DMS53 treated with DMSO at 0.1 percent for 48 hours (cell line): Measurements from ENCODE around the gene NEMP2.
"Not testable (repeated sequence)": the region's sequence is repeated elsewhere in the genome, so short reads cannot be mapped to it uniquely, and the experiment has no call there.

ENCODE experiments used
- DNase-seq: peaks from one replicate; lab custom pipeline; 2025; ENCODE audit not compliant: unreplicated experiment; lab: John Stamatoyannopoulos, UW

The NEMP2 gene

DNA sequence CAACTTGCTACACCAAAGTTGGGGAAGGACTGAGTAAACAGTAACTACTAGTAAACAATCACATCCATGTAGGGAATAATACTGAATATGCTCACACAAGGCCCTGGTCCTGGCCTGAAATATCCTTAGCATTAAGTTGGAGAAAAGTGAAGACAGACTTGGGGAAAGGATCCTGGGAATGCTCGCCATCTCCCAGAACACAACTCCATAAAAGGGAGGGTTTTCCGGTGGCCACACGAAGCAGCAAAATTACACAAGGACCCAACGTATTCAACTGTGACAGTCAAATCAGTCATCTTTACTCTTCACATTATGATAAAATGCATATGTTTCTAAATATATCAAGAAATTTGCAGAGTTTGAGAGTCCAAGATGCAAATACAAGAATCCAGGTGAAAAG lies 7.3 kb downstream of the NEMP2 start:
- DNase-seq: no peak

DNA sequence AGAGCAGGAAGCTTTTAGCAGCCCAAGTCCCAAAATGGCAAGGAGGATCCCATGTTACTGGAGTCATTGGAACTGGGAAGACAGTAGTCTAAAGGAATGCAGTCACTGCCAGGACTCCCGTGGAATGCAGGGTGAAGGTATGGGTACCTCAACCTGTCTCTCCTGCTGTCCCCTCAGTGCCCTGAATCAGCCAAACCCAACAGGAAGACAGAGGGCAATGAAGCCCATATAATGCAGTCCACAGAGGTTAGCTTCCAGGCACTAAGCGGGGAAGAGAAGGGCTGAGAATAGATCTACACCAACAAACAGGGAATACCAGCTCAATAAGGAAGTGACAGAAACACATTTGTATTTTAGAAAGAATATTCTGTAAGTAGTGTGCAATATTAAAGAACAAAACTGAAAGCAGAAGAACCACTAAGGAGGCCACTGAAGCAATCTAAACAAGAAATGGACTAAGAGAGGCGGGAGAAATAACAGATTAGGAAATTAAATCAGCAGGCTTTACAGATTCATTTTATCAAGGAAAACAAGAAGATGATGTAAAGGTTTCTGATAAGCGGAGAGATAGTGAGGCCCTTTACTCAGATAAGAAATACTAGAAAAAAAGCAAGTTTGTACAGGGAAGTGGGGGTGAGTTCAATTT lies 8.3 kb downstream of the NEMP2 start:
- DNase-seq: no peak

- DNase-seq: no peak
Observed at GRCh38 chr2:190524928-190525327, 9.6 kb downstream of the NEMP2 start.

DNA sequence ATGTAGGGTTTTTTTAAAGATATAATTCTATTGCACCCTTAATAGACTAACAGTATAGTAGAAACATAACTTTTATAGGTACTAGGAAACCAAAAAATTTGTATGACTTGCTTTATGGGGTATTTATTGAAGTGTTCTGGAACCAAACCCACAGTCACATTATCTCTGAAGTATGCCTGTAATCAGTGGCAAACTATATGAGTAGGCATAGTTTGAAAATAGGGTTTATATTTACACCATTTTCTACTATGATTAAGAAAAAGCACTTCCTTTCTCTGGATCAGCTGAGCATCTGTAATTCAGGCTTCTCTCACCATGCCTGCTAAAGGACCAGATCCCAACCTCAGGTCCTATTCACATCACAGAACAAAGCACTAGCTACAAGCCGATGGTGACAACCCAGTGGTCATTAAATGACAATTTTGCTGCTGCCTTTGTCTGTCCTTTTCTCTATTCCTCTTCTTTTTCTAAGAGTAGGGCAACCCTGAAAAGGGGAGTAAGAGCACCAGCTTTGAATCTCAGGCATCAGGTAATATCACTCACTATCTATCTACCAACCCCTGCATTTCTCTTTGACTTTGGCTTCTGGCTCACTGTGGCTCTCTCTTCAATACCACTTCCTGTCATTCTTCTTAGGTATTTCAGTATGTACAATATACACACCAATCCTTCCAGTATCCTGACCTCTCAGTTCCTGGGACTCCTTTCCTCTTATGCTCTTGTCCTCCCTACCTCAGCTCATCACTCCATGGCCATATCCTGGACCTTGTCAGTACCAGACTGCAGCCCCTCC lies 14.4 kb downstream of the NEMP2 start:
- no peak for DNase-seq

GRCh38 chr2:190517468-190517867 lies 17.1 kb downstream of the NEMP2 start:
- DNase-seq: no peak

DNA sequence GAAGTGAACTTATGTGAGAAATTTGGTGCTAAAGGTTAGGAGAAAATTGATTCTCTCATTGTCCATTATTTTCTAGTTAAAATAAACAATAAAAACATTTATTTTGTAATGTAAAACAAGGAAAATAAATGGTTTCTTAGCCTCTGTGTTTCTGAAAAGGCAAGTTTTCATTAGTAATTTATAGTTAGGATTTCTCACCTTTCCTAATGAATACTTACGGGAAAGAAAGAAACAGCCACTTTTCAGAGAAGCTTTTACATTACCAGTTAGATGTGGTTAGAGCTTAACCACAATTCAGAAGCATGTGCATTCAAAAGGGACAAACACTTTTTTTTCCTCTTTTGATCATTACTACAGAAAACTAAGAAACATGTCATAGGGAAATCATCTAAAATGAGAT lies 18.8 kb downstream of the NEMP2 start:
- DNase-seq: no peak

GRCh38 chr2:190514676-190515075 lies 19.8 kb downstream of the NEMP2 start:
- no peak for DNase-seq

DNA sequence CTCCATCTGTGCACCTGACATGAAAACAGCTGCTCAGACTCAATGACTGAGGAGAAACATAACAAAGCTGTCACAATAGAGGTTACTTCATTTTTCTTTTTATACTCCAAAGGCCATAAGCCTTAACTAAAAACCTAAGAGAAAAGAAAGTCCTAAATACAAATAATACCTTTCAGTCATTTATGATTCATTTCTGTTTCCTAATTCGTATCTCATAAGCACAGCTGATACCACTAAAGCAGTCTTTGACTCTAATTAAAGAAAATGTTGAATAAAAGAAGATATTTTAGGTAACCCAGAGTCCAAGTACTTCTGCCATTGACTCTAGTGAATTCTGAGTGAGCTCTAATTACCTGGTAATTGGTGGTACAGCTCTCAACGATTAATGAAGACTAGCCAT lies 20.6 kb downstream of the NEMP2 start:
- no peak for DNase-seq

DNA sequence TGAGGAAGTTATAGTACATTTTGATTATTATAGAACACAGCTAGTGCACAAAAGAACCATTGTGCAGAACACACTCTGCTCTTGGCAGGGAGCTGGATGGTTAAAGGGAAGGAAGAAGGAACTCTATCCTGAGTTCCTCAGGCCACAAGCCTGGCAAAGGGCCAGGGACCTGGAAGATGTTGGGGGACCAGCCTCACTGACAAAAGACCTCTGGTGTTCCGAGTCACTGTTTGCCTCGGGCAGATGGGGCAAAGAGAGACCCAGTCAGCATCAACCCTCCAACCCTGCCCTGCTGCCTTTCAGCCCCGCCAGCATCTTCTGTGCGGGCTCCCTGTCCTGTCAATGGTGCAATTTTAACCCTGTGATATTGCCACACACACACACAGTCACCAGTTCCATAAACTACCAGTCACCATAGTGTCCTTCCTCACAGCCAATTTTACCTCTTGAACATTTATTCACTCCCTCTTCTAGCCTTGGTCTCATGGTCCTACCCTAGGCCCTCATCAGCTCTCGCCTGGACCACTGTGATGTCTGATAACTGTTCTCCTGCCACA lies 21.9 kb downstream of the NEMP2 start:
- DNase-seq: no peak

DNA sequence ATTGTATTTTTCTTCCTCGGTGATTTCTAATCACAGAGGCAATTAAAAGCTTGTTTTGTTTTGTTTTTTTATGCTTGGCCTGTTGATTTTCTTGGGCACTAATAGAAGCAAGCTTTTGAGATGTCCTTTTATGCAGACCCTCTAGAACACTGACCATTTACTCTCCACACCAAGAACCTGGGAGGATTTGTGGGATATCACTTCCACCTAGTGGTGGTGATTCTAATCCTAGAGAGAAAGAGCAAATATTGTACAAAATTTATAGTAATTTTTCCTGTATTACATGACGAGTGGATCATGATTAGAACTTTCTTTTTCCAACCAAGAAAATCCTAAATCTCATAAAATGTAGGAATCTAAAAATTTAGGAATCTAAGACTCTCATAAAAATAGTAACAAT lies 23.4 kb downstream of the NEMP2 start:
- peak; percentile 23 for DNase-seq

- not testable (repeated sequence) for DNase-seq
Observed at GRCh38 chr2:190509895-190510294, 24.6 kb downstream of the NEMP2 start.

DNA sequence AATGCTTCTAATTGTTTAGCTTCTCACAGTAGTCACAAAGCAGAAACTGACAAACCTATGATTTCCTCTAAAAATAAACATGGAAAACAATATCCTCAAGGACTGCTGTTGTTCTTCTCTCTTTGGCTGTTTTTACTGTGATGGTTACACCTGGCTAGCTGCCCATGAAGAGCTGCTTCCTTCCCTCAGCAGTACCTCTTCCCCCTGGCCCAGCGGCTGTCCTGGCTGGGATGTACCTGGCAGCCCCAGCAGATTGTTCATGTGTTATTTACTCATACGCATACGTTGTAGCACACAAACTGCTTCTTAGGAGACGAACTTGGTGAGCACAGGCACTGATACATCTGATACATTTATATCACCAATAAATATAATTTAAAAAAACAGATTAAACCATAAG lies 27.4 kb downstream of the NEMP2 start:
- no peak for DNase-seq

- DNase-seq: no peak
Observed at GRCh38 chr2:190506666-190507065, 27.9 kb downstream of the NEMP2 start.

DNA sequence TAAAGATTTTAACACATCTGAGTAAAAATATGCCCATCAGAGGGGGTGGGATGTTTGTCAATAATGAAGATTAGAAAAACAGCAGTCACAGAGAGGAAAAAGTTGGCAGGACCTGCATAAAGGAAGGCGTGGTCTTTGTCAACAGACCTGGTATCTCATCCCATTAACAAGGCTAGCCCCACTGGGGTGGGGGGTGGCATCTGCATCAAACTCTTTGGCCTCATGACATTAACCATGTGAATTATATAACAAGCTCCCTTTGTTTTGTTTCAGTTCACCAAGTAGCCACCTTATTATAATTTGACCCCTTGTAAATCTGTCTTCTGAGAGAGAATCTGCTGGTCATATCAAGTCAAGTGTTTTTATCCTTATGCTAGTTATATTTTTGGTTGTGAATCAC lies 28.8 kb downstream of the NEMP2 start:
- no peak for DNase-seq

GRCh38 chr2:190504912-190505311 lies 29.6 kb downstream of the NEMP2 start:
- DNase-seq: no peak

- no peak for DNase-seq
Observed at GRCh38 chr2:190503088-190503487, 31.4 kb downstream of the NEMP2 start.

DNA sequence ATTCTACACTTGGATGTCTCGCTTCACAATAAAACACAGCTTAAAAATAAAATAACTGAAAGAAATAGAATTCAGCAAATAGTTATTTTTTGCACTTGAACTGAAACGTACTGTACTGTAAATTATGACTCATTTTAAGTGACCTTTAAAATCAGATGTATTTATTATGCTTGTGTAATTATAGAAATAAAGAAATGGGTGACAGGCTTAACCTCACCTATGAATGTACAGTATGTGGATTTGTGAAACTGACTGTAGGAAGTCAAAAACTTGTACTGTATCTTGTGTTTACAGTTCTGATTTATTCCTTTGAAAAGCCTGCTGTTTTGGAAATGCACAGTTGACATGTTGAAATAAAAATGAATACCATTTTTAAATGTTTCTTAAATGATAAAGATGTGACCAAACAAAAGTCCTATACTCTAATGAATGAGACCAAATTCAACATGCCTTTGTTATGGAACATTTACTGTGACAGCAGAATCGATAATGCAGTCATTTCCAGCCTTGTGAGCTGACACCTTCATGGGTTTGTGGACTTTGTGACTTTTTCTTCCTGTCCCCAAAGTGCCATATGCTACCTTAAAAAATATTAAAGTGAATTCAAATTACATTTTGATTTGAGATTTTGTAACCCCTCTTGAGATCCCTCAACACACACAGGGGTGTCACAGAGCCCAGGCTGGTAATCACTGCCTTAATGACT lies 32.7 kb downstream of the NEMP2 start:
- DNase-seq: no peak

DNA sequence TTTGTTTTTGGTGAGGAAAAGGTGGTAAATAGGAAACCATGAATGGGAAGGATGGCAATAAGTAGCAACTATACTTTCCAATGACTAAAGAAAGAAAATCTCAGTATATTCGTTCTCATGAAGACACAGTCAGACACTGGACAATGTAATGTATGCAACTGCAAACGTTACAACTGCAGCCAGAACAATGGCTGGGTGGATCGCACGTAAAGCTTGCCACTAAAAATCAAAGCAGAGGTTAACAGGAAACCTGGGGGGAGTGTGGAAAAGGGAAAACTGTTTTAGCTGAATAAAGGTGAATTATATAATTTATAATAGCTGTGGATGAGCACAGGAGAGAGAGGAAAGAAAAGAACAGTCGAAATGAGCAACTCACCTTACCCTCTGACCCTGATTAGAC lies 33.3 kb downstream of the NEMP2 start:
- DNase-seq: no peak

DNA sequence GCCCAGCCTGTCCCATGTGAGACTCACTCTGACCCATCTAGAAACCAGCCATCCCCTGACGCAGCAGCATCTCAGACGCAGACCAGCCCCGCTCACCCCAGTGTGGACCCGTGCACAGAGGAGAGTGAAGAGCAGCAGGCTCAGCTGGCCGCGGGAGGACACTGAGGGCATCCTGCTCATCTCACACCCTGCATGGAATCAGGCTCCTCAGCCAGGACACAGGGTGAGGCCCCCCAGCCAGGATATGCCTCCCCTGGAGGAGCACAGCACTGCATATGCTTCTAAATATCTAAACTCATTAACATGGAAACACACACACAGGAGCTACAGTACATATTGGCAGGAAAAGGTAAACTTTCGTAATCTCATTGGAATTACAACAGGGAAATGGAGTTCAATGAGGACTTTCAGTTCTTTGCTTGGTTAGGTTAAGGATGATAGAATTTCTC lies 34.4 kb downstream of the NEMP2 start:
- DNase-seq: no peak

DNA sequence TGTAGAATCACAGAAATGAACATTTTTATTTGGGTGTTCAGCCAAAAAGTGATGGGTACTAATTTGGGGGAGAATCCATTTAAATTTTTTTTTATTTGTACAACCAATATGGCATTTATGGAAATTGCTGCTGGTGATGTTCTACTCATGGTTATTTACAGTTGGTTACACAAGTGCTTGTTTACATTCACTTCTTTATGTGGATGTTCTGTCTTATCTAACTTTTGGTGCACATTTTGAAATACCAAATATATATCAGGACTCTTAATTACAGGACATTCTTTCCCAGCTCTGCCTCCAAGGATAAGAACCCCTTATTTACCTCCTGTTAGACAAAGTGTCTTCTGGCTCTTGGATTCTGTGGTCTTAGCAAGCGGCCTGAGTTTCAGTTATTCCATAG lies 35.2 kb downstream of the NEMP2 start:
- DNase-seq: no peak

DNA sequence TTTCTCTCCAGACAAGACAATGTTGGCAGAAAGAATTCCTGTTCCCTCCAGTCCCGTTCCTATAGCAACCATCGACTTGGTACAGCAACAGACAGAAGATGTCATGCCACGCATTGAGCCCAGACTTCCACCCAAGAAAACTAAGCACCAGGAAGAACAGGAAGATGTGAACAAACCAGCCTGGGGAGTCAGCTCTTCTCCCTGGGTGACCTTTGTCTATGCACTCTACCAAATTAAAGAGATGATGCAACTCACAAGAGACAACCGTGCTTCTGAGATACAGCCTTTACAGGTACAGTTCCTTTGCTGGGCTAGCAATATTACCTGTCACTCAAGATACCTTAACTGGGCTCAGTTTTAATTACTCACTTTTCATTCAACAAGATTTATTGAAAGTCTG lies 37.1 kb downstream of the NEMP2 start:
- no peak for DNase-seq
